GM23338 (cell line): ENCODE measurements around the gene RCBTB2. TPM values are rescaled to one million over a fixed set of nuclear protein-coding genes. Genes with fewer than 3 reads are reported as not detected.

Experiments used
- ATAC-seq: fragments of 200-7000 bp; cut with Tn5 transposase; 3 replicates; pipeline ENCODE4 v1.9.1; 2020
- DNase-seq: peaks from one replicate; pipeline ENCODE4 v3.0.0-alpha.2; 2015; ENCODE audit warnings: low spot score
- H2AFZ ChIP-seq: fragments of 200-600 bp; sonication (generic); 2 replicates; pipeline ENCODE4 v1.8.0; 2016; ENCODE audit warnings: antibody characterized with exemption, mild to moderate bottlenecking, moderate library complexity
- H3F3A ChIP-seq: fragments of 200-600 bp; sonication (generic); replicated peaks from 2 replicates; pipeline ENCODE4 v1.8.0; 2017; ENCODE audit warnings: antibody characterized with exemption, mixed run types, low read depth
- H3K27ac ChIP-seq: fragments of 200-600 bp; sonication (generic); 2 replicates; pipeline ENCODE4 v1.6.1; 2016; ENCODE audit warnings: low read depth
- H3K27me3 ChIP-seq: fragments of 200-600 bp; sonication (generic); 2 replicates; pipeline ENCODE4 v1.8.0; 2016; ENCODE audit warnings: mild to moderate bottlenecking, mixed run types, moderate library complexity; ENCODE audit not compliant: insufficient read depth
- H3K36me3 ChIP-seq: fragments of 200-600 bp; sonication (generic); 2 replicates; pipeline ENCODE4 v1.8.0; 2016; ENCODE audit warnings: mild to moderate bottlenecking; ENCODE audit not compliant: insufficient read depth
- H3K4me1 ChIP-seq: fragments of 200-600 bp; sonication (generic); 2 replicates; pipeline ENCODE4 v1.8.0; 2016; ENCODE audit warnings: mild to moderate bottlenecking, moderate library complexity; ENCODE audit not compliant: insufficient read depth
- H3K4me2 ChIP-seq: fragments of 200-600 bp; sonication (generic); 2 replicates; pipeline ENCODE4 v1.7.1; 2017; ENCODE audit warnings: mixed run types
- H3K4me3 ChIP-seq: fragments of 200-600 bp; sonication (generic); 2 replicates; pipeline ENCODE4 v1.6.1; 2016; ENCODE audit warnings: mixed run types
- H3K79me2 ChIP-seq: fragments of 200-600 bp; sonication (generic); replicated peaks from 2 replicates; pipeline ENCODE4 v1.8.0; 2017; ENCODE audit warnings: mild to moderate bottlenecking; ENCODE audit not compliant: insufficient read depth
- H3K9me2 ChIP-seq: fragments of 200-600 bp; sonication (generic); 2 replicates; pipeline ENCODE4 v1.8.0; 2017; ENCODE audit not compliant: insufficient read depth
- H4K20me1 ChIP-seq: fragments of 200-600 bp; sonication (generic); replicated peaks from 2 replicates; pipeline ENCODE4 v1.8.0; 2017; ENCODE audit warnings: mild to moderate bottlenecking; ENCODE audit not compliant: insufficient read depth
- H3K27ac Mint-ChIP-seq: 2 replicates; pipeline ENCODE4 v1.8.0; 2020; ENCODE audit warnings: inconsistent platforms, mild to moderate bottlenecking, moderate library complexity, mixed read lengths
- H3K27me3 Mint-ChIP-seq: 3 replicates; pipeline ENCODE4 v1.8.0; 2022; ENCODE audit warnings: low read depth, mild to moderate bottlenecking, moderate library complexity, mixed read lengths, inconsistent platforms; ENCODE audit not compliant: insufficient read depth, poor library complexity
- H3K36me3 Mint-ChIP-seq: 3 replicates; pipeline ENCODE4 v1.8.0; 2021; ENCODE audit warnings: low read depth, mild to moderate bottlenecking, inconsistent platforms, moderate library complexity, mixed read lengths
- H3K4me1 Mint-ChIP-seq: 3 replicates; pipeline ENCODE4 v1.8.0; 2020; ENCODE audit warnings: mild to moderate bottlenecking, inconsistent platforms, mixed read lengths
- H3K4me3 Mint-ChIP-seq: 3 replicates; pipeline ENCODE4 v1.8.0; 2021; ENCODE audit warnings: moderate library complexity, mild to moderate bottlenecking, inconsistent platforms, mixed read lengths
- H3K9me3 Mint-ChIP-seq: 3 replicates; pipeline ENCODE4 v1.8.0; 2020; ENCODE audit warnings: moderate library complexity, mild to moderate bottlenecking, inconsistent platforms, mixed read lengths
- CREB1 ChIP-seq: fragments of 250-450 bp; sonication (Bioruptor Pico); IDR thresholded peaks from 2 replicates; pipeline ENCODE4 v1.5.0; 2020; ENCODE audit warnings: low read depth, mild to moderate bottlenecking, moderate library complexity
- CTCF ChIP-seq, 2 experiments: fragments of 200-600 bp in 1 of 2; sonication (generic) in 1 of 2; conservative IDR thresholded peaks; 2 replicates each; pipeline versions ENCODE4 v1.5.1 to v1.6.1; 2016 to 2017; ENCODE audit warnings: antibody characterized with exemption in 2 of 2, low read depth in 2 of 2, mild to moderate bottlenecking in 2 of 2, moderate library complexity in 1 of 2
- EZH2 ChIP-seq: fragments of 200-600 bp; sonication (generic); IDR thresholded peaks from one replicate; pipeline ENCODE4 v1.8.0; 2017; ENCODE audit warnings: antibody characterized with exemption, mild to moderate bottlenecking, low read depth; ENCODE audit not compliant: unreplicated experiment
- JUNB ChIP-seq: IDR thresholded peaks from one replicate; pipeline ENCODE4 v1.6.1; 2016; ENCODE audit warnings: antibody characterized with exemption; ENCODE audit not compliant: unreplicated experiment
- NANOG ChIP-seq: IDR thresholded peaks from 2 replicates; pipeline ENCODE4 v1.6.1; 2016; ENCODE audit warnings: antibody characterized with exemption, borderline replicate concordance
- POLR2AphosphoS5 ChIP-seq: IDR thresholded peaks from 2 replicates; pipeline ENCODE4 v1.6.1; 2016; ENCODE audit warnings: antibody characterized with exemption, low read depth
- REST ChIP-seq: IDR thresholded peaks from one replicate; pipeline ENCODE4 v1.6.1; 2018; ENCODE audit warnings: antibody characterized with exemption; ENCODE audit not compliant: unreplicated experiment
- STAT1 ChIP-seq: IDR thresholded peaks from one replicate; pipeline ENCODE4 v1.6.1; 2016; ENCODE audit warnings: antibody characterized with exemption; ENCODE audit not compliant: unreplicated experiment
- ZNF114 ChIP-seq: fragments of 250-450 bp; sonication (Bioruptor Pico); IDR thresholded peaks from 2 replicates; pipeline ENCODE4 v1.5.0; 2020; ENCODE audit warnings: mild to moderate bottlenecking, moderate library complexity
- ZNF331 ChIP-seq: fragments of 250-450 bp; sonication (Bioruptor Pico); IDR thresholded peaks from 2 replicates; pipeline ENCODE4 v1.5.0; 2020; ENCODE audit warnings: low read depth, mild to moderate bottlenecking, moderate library complexity
- ZNF462 ChIP-seq: fragments of 250-450 bp; sonication (Bioruptor Pico); IDR thresholded peaks from 2 replicates; pipeline ENCODE4 v1.5.0; 2020; ENCODE audit warnings: mild to moderate bottlenecking, moderate library complexity
- polyA plus RNA-seq: library from polyadenylated mRNA; unstranded; fragments of >200 nt; fragmentation: Nextera tagmentation; extraction: Ambion mirVana; gene quantifications from 2 replicates; pipeline ENCODE4 v1.2.1, GENCODE V29; 2016
- total RNA-seq: library from RNA; depleted of rRNA; stranded (reverse); fragments of >200 nt; shearing (Covaris generic); gene quantifications from 2 replicates; pipeline ENCODE4 v1.2.3, GENCODE V29; 2014
- TF ChIP-seq, protein P1 (sequence below): IDR thresholded peaks from 2 replicates; pipeline ENCODE4 v1.6.1; 2016; ENCODE audit warnings: antibody characterized with exemption

Gene RCBTB2
- total and polyA plus RNA-seq, 2 experiments from 2014 or later: 8.1 to 20.8 TPM

GRCh38 chr13:48478391-48478790 is 54.5 kb downstream of the RCBTB2 start:
- H3K36me3 ChIP-seq: no peaks in the 10 kb centered on the region
- Mint-ChIP-seq H3K4me1 (no peaks in the 10 kb centered on the region), H3K36me3 (no peaks in the 10 kb centered on the region), H3K9me3 (no peaks in the 10 kb centered on the region), H3K27me3 (no peaks in the 10 kb centered on the region), H3K27ac (no peak overlapping the region), H3K4me3 (no peak overlapping the region)
- H3K4me1 ChIP-seq: no peaks in the 10 kb centered on the region
- TF ChIP-seq EZH2 (no peak), JUNB (no peak), CTCF (conservative IDR thresholded peaks at IDR 0.05; ENCODE audit: low read depth in 2 of 2) (no peak), ZNF462 (no peak), NANOG (no peak), CREB1 (CRISPR knock-in tag) (no peak), STAT1 (no peak), ZNF331 (CRISPR knock-in tag) (no peak), REST (no peak), POLR2AphosphoS5 (no peak), ZNF114 (CRISPR knock-in tag) (no peak)
- TF ChIP-seq, protein P1, sequence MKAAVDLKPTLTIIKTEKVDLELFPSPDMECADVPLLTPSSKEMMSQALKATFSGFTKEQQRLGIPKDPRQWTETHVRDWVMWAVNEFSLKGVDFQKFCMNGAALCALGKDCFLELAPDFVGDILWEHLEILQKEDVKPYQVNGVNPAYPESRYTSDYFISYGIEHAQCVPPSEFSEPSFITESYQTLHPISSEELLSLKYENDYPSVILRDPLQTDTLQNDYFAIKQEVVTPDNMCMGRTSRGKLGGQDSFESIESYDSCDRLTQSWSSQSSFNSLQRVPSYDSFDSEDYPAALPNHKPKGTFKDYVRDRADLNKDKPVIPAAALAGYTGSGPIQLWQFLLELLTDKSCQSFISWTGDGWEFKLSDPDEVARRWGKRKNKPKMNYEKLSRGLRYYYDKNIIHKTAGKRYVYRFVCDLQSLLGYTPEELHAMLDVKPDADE: no peak
- ATAC-seq (no peak), DNase-seq (no peak)
- H3K4me2 ChIP-seq: no peak overlapping the region
- no peaks in the 10 kb centered on the region for H3F3A ChIP-seq
- no peak overlapping the region for H3K4me3 ChIP-seq
- no peak overlapping the region for H3K27ac ChIP-seq
- H4K20me1 ChIP-seq: 0 out of 2 replicates have a peak, but pooled peaks cover 12% of the 10 kb centered on the region
- H2AFZ ChIP-seq: no peak overlapping the region
- H3K9me2 ChIP-seq: peaks cover 7% of the 10 kb centered on the region; the same call in 1 of the 2 replicates
- H3K27me3 ChIP-seq: no peaks in the 10 kb centered on the region
- no peaks in the 10 kb centered on the region for H3K79me2 ChIP-seq
